Neural cell (in vitro differentiated cells): ENCODE measurements around the gene PGF. TPM values are rescaled to one million over a fixed set of nuclear protein-coding genes. Genes with fewer than 3 reads are reported as not detected.

Experiments used
- H2AFZ ChIP-seq: fragments of 200-600, 300-800 bp; sonication (generic), shearing (Covaris generic); 2 replicates; pipeline ENCODE4 v1.6.0; 2014; ENCODE audit warnings: low read depth, mild to moderate bottlenecking, antibody characterized with exemption, low read length, moderate library complexity
- H3F3A ChIP-seq: fragments of 200-600 bp; shearing (Covaris generic); 2 replicates; pipeline ENCODE4 v1.6.1; 2016; ENCODE audit warnings: mild to moderate bottlenecking, moderate library complexity, mixed read lengths, antibody characterized with exemption, low read length; ENCODE audit not compliant: insufficient read depth, poor library complexity, severe bottlenecking
- H3K27ac ChIP-seq: fragments of 200-600, 300-800 bp; sonication (generic), shearing (Covaris generic); 2 replicates; pipeline ENCODE4 v1.5.1; 2014; ENCODE audit warnings: mild to moderate bottlenecking, low read length, moderate library complexity
- H3K27me3 ChIP-seq: fragments of 300-800, 200-600 bp; sonication (generic), shearing (Covaris generic); 2 replicates; pipeline ENCODE4 v1.6.0; 2014; ENCODE audit warnings: mild to moderate bottlenecking, low read depth, low read length, moderate library complexity; ENCODE audit not compliant: insufficient read depth
- H3K36me3 ChIP-seq: fragments of 300-800, 200-600 bp; sonication (generic), shearing (Covaris generic); 2 replicates; pipeline ENCODE4 v1.5.1; 2014; ENCODE audit warnings: mild to moderate bottlenecking, antibody characterized with exemption, low read length, moderate library complexity; ENCODE audit not compliant: insufficient read depth
- H3K4me2 ChIP-seq: fragments of 300-800, 200-600 bp; sonication (generic), shearing (Covaris generic); 2 replicates; pipeline ENCODE4 v1.6.0; 2014; ENCODE audit warnings: mild to moderate bottlenecking, low read length
- H3K4me3 ChIP-seq: fragments of 300-800, 200-600 bp; sonication (generic), shearing (Covaris generic); 2 replicates; pipeline ENCODE4 v1.5.1; 2014; ENCODE audit warnings: mild to moderate bottlenecking, low read length, moderate library complexity
- H3K79me2 ChIP-seq: fragments of 200-600 bp; shearing (Covaris generic); replicated peaks from 2 replicates; pipeline ENCODE4 v1.6.0; 2014; ENCODE audit warnings: mild to moderate bottlenecking, low read length, moderate library complexity; ENCODE audit not compliant: insufficient read depth
- H3K9ac ChIP-seq: fragments of 300-800, 200-600 bp; sonication (generic), shearing (Covaris generic); 2 replicates; pipeline ENCODE4 v1.6.1; 2016; ENCODE audit warnings: mild to moderate bottlenecking, low read length, mixed read lengths
- H3K9me2 ChIP-seq: fragments of 200-600 bp; shearing (Covaris generic); 2 replicates; pipeline ENCODE4 v1.6.1; 2016; ENCODE audit warnings: mild to moderate bottlenecking, low read length, mixed read lengths; ENCODE audit not compliant: insufficient read depth
- H3K9me3 ChIP-seq: fragments of 200-600, 300-800 bp; sonication (generic), shearing (Covaris generic); 2 replicates; pipeline ENCODE4 v1.6.1; 2016; ENCODE audit warnings: mild to moderate bottlenecking, mixed run types, low read length, moderate library complexity, mixed read lengths
- H4K20me1 ChIP-seq: fragments of 200-600 bp; shearing (Covaris generic); 2 replicates; pipeline ENCODE4 v1.6.1; 2016; ENCODE audit warnings: mild to moderate bottlenecking, mixed run types; ENCODE audit not compliant: insufficient read depth
- EP300 ChIP-seq: fragments of 450-650 bp; conservative IDR thresholded peaks from 2 replicates; pipeline ENCODE4 v1.6.1; 2014; ENCODE audit warnings: antibody characterized with exemption, mild to moderate bottlenecking, moderate library complexity; ENCODE audit not compliant: poor library complexity, severe bottlenecking
- EZH2 ChIP-seq: fragments of 200-600, 300-800 bp; shearing (Covaris generic), sonication (generic); IDR thresholded peaks from 2 replicates; pipeline ENCODE4 v1.6.1; 2014; ENCODE audit warnings: antibody characterized with exemption, low read length, borderline replicate concordance, mild to moderate bottlenecking; ENCODE audit not compliant: insufficient read depth, poor library complexity, severe bottlenecking
- MXI1 ChIP-seq: fragments of 450-650 bp; conservative IDR thresholded peaks from 2 replicates; pipeline ENCODE4 v1.6.1; 2014; ENCODE audit warnings: antibody characterized with exemption, mild to moderate bottlenecking; ENCODE audit not compliant: poor library complexity, severe bottlenecking
- POLR2AphosphoS5 ChIP-seq: IDR thresholded peaks from 2 replicates; pipeline ENCODE4 v1.6.1; 2012
- RAD21 ChIP-seq: fragments of 450-650 bp; conservative IDR thresholded peaks from 2 replicates; pipeline ENCODE4 v1.6.1; 2014; ENCODE audit warnings: antibody characterized with exemption, mild to moderate bottlenecking, moderate library complexity
- SMC3 ChIP-seq: fragments of 450-650 bp; conservative IDR thresholded peaks from 2 replicates; pipeline ENCODE4 v1.6.1; 2014; ENCODE audit warnings: antibody characterized with exemption, mild to moderate bottlenecking, moderate library complexity; ENCODE audit not compliant: poor library complexity
- polyA minus RNA-seq: library from RNA; depleted of rRNA, polyadenylated mRNA; stranded (reverse); fragments of >200 nt; gene quantifications from 2 replicates; pipeline ENCODE4 v1.2.3, GENCODE V29; 2014
- polyA plus RNA-seq: library from polyadenylated mRNA; depleted of rRNA; stranded (reverse); fragments of >200 nt; gene quantifications from 2 replicates; pipeline ENCODE4 v1.2.3, GENCODE V29; 2014
- TF ChIP-seq, protein P1 (sequence below): IDR thresholded peaks from 2 replicates; pipeline ENCODE4 v1.6.1; 2012; ENCODE audit warnings: borderline replicate concordance
- TF ChIP-seq, protein P2 (sequence below): fragments of 450-650 bp; IDR thresholded peaks from 2 replicates; pipeline ENCODE4 v1.5.1; 2014; ENCODE audit warnings: antibody characterized with exemption, mild to moderate bottlenecking, moderate library complexity; ENCODE audit not compliant: poor library complexity, severe bottlenecking

Gene PGF
- 0.28 TPM in 1 of 2 replicates, not detected in the other for polyA plus RNA-seq
- not detected in 2 replicates for polyA minus RNA-seq

GRCh38 chr14:74955229-74956026 is at the start of gene PGF:
Gene PGF (minus strand): TSS chr14:74955597. CDS start chr14:74955242, 355 bp downstream.
- H3K27me3 ChIP-seq: peaks cover 14% of the 10 kb centered on the region
- no peak within 1 kb of the TSS for H3K4me2 ChIP-seq
- no peaks in the 10 kb centered on the region for H3K9me2 ChIP-seq
- no peak within 1 kb of the TSS for H2AFZ ChIP-seq
- H3K36me3 ChIP-seq: no peaks in the 10 kb centered on the region
- H4K20me1 ChIP-seq: no peaks in the 10 kb centered on the region
- H3K79me2 ChIP-seq: no peaks in the 10 kb centered on the region
- no peaks in the 10 kb centered on the region for H3F3A ChIP-seq
- H3K27ac ChIP-seq: no peak within 1 kb of the TSS
- H3K9ac ChIP-seq: no peak within 1 kb of the TSS
- TF ChIP-seq MXI1 (no peak), EP300 (no peak), POLR2AphosphoS5 (no peak), SMC3 (no peak)
- TF ChIP-seq, protein P1, sequence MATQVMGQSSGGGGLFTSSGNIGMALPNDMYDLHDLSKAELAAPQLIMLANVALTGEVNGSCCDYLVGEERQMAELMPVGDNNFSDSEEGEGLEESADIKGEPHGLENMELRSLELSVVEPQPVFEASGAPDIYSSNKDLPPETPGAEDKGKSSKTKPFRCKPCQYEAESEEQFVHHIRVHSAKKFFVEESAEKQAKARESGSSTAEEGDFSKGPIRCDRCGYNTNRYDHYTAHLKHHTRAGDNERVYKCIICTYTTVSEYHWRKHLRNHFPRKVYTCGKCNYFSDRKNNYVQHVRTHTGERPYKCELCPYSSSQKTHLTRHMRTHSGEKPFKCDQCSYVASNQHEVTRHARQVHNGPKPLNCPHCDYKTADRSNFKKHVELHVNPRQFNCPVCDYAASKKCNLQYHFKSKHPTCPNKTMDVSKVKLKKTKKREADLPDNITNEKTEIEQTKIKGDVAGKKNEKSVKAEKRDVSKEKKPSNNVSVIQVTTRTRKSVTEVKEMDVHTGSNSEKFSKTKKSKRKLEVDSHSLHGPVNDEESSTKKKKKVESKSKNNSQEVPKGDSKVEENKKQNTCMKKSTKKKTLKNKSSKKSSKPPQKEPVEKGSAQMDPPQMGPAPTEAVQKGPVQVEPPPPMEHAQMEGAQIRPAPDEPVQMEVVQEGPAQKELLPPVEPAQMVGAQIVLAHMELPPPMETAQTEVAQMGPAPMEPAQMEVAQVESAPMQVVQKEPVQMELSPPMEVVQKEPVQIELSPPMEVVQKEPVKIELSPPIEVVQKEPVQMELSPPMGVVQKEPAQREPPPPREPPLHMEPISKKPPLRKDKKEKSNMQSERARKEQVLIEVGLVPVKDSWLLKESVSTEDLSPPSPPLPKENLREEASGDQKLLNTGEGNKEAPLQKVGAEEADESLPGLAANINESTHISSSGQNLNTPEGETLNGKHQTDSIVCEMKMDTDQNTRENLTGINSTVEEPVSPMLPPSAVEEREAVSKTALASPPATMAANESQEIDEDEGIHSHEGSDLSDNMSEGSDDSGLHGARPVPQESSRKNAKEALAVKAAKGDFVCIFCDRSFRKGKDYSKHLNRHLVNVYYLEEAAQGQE: no peak
- peak within 1 kb of the TSS; percentile 39 for H3K4me3 ChIP-seq
- H3K9me3 ChIP-seq: no peaks in the 10 kb centered on the region

- TF ChIP-seq RAD21 (no peak), SMC3 (peak; percentile 5)
- H3K4me2 ChIP-seq: peak overlapping the region; percentile 89
- H3K4me3 ChIP-seq: peak overlapping the region; percentile 96
- H3K79me2 ChIP-seq: peaks cover 16% of the 10 kb centered on the region
- H3K9ac ChIP-seq: peak overlapping the region; percentile 81
- peak overlapping the region; percentile 23 for H2AFZ ChIP-seq
- H3K9me2 ChIP-seq: no peaks in the 10 kb centered on the region
- H3K36me3 ChIP-seq: peaks cover 3% of the 10 kb centered on the region
- H3K9me3 ChIP-seq: no peaks in the 10 kb centered on the region
- peak overlapping the region; percentile 83 for H3K27ac ChIP-seq
- H3K27me3 ChIP-seq: no peaks in the 10 kb centered on the region
- H3F3A ChIP-seq: peaks cover 6% of the 10 kb centered on the region
- H4K20me1 ChIP-seq: no peaks in the 10 kb centered on the region
These were observed 48.0 kb upstream of the PGF start for GRCh38 chr14:75003250-75004027.

- peak within 1 kb of the TSS; percentile 93 for H2AFZ ChIP-seq
- peak within 1 kb of the TSS; percentile 83 for H3K27ac ChIP-seq
- peak; percentile 82 for TF ChIP-seq POLR2AphosphoS5
- TF ChIP-seq, protein P1: peak; percentile 34
- TF ChIP-seq, protein P2, sequence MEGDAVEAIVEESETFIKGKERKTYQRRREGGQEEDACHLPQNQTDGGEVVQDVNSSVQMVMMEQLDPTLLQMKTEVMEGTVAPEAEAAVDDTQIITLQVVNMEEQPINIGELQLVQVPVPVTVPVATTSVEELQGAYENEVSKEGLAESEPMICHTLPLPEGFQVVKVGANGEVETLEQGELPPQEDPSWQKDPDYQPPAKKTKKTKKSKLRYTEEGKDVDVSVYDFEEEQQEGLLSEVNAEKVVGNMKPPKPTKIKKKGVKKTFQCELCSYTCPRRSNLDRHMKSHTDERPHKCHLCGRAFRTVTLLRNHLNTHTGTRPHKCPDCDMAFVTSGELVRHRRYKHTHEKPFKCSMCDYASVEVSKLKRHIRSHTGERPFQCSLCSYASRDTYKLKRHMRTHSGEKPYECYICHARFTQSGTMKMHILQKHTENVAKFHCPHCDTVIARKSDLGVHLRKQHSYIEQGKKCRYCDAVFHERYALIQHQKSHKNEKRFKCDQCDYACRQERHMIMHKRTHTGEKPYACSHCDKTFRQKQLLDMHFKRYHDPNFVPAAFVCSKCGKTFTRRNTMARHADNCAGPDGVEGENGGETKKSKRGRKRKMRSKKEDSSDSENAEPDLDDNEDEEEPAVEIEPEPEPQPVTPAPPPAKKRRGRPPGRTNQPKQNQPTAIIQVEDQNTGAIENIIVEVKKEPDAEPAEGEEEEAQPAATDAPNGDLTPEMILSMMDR: peak; percentile 61
- TF ChIP-seq RAD21: peak; percentile 53
- no peak for TF ChIP-seq EZH2
- peak; percentile 61 for TF ChIP-seq EP300
- peak; percentile 93 for TF ChIP-seq MXI1
These were observed 47.2 kb upstream of the PGF start, which contains the start of gene EIF2B2 for GRCh38 chr14:75002392-75003249. Gene EIF2B2 (plus strand): TSS chr14:75002921. CDS start chr14:75002991, 70 bp downstream.

More at GRCh38 chr14:75002392-75003249, 47.2 kb upstream of the PGF start, which contains the start of gene EIF2B2:
- H4K20me1 ChIP-seq: no peaks in the 10 kb centered on the region
- peaks cover 6% of the 10 kb centered on the region for H3F3A ChIP-seq
- no peaks in the 10 kb centered on the region for H3K36me3 ChIP-seq
- H3K9me2 ChIP-seq: no peaks in the 10 kb centered on the region
- peak within 1 kb of the TSS; percentile 81 for H3K9ac ChIP-seq
- H3K79me2 ChIP-seq: peaks cover 16% of the 10 kb centered on the region
- peak within 1 kb of the TSS; percentile 96 for H3K4me3 ChIP-seq
- H3K9me3 ChIP-seq: no peaks in the 10 kb centered on the region
- H3K4me2 ChIP-seq: peak within 1 kb of the TSS; percentile 89
- H3K27me3 ChIP-seq: no peaks in the 10 kb centered on the region
